ENCODE results near the gene PSD4.

The PSD4 gene

DNA sequence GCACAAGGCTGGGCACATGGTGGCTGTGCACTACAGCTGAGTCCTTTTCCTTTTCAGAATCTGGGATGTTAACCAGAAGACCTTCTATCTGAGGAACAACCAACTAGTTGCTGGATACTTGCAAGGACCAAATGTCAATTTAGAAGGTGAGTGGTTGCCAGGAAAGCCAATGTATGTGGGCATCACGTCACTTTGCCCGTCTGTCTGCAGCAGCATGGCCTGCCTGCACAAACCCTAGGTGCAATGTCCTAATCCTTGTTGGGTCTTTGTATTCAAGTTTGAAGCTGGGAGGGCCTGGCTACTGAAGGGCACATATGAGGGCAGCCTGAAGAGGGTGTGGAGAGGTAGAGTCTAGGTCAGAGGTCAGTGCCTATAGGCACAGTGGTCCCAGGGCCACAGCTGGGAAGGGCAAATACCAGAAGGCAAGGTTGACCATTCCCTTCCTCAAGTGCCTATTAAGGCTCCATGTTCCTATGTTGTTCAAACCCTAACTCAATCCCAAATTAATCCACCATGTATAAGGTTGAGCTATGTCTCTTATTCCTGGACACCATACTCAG lies 44.2 kb upstream of the PSD4 start:
- DNase-seq (ENCODE audit: low read depth, low spot score), result no peak
- H3K9ac ChIP-seq (ENCODE audit: insufficient read length, low read depth), result no peak overlapping the region
- no peaks in the 10 kb centered on the region for H3K4me1 ChIP-seq (ENCODE audit: insufficient read depth, insufficient read length)
- no peak overlapping the region for H3K4me3 ChIP-seq (ENCODE audit: insufficient read length, low read depth)
- H3K27me3 ChIP-seq (ENCODE audit: insufficient read depth, insufficient read length), result no peaks in the 10 kb centered on the region
- no peaks in the 10 kb centered on the region for H3K9me3 ChIP-seq (ENCODE audit: insufficient read depth, low read length)
- TF ChIP-seq SUZ12 (IDR thresholded peaks at IDR 0.05; ENCODE audit: extremely low read depth, insufficient read depth, insufficient read length), result no peak
- no peak for TF ChIP-seq ZNF274 (IDR thresholded peaks at IDR 0.05; ENCODE audit: low read depth, low read length)
- no peak for TF ChIP-seq YY1 (IDR thresholded peaks at IDR 0.05; ENCODE audit: insufficient read depth, insufficient read length)
- H3K36me3 ChIP-seq (ENCODE audit: insufficient read depth, insufficient read length, low read length), result no peaks in the 10 kb centered on the region

DNA sequence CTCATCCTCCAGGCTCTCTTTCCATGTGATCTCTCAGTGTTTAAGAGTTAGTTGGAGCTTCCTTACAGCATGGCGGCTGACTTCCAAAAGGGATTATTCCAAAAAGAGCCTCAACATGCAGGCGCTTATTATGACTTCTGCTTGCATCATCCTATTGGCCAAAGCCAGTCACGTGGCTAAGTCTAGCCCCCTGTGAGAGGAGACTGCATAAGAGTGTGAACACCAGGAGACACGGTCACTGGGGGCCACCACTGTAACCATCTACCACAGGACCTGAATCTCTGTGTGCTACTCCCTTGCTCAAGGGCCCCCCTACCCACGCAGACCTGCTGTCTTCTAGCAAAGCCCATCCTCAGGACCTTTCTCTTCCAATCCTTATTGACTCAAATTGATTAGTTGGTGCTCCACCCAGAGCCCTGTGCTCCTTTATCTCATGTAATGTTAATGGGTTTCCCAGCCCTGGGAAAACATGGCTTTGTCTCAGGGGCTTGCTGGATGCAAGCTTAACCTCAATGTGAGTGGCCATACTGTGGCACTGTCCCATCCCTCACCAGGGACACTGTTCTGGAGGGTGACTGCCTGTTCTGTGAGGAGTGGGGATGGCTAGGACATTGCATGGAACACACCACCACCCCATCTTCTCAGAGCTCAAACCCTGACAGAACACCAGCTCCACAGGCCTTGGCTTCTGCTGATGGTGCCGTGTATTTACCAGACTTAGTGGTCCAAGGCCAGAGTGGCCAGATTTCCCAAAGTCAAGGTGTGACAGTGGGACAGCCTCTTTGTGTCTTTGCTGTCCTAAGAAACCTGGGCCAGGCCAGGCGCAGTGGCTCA lies 42.2 kb upstream of the PSD4 start:
- no peaks in the 10 kb centered on the region for H3K36me3 ChIP-seq (ENCODE audit: insufficient read depth, insufficient read length, low read length)
- H3K4me1 ChIP-seq (ENCODE audit: insufficient read depth, insufficient read length), result no peaks in the 10 kb centered on the region
- no peak overlapping the region for H3K4me3 ChIP-seq (ENCODE audit: insufficient read length, low read depth)
- no peak overlapping the region for H3K9ac ChIP-seq (ENCODE audit: insufficient read length, low read depth)
- DNase-seq (ENCODE audit: low read depth, low spot score), result no peak
- H3K27me3 ChIP-seq (ENCODE audit: insufficient read depth, insufficient read length), result no peaks in the 10 kb centered on the region
- TF ChIP-seq SUZ12 (IDR thresholded peaks at IDR 0.05; ENCODE audit: extremely low read depth, insufficient read depth, insufficient read length) (no peak), ZNF274 (IDR thresholded peaks at IDR 0.05; ENCODE audit: low read depth, low read length) (no peak), YY1 (IDR thresholded peaks at IDR 0.05; ENCODE audit: insufficient read depth, insufficient read length) (no peak)
- H3K9me3 ChIP-seq (ENCODE audit: insufficient read depth, low read length), result no peaks in the 10 kb centered on the region

DNA sequence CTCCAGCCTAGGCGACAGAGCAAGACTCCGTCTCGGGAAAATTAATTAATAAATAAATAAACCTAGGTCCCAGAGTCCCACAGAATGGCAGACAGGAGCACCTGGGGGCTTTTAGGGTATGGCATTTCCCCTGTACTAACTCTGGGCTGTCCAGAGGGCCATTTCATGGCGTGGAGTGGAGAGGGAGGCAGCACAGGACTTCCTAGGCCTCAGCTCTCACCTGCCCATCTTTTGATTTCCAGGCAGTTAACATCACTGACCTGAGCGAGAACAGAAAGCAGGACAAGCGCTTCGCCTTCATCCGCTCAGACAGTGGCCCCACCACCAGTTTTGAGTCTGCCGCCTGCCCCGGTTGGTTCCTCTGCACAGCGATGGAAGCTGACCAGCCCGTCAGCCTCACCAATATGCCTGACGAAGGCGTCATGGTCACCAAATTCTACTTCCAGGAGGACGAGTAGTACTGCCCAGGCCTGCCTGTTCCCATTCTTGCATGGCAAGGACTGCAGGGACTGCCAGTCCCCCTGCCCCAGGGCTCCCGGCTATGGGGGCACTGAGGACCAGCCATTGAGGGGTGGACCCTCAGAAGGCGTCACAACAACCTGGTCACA lies 41.3 kb upstream of the PSD4 start:
- no peaks in the 10 kb centered on the region for H3K36me3 ChIP-seq (ENCODE audit: insufficient read depth, insufficient read length, low read length)
- no peak overlapping the region for H3K4me3 ChIP-seq (ENCODE audit: insufficient read length, low read depth)
- no peaks in the 10 kb centered on the region for H3K27me3 ChIP-seq (ENCODE audit: insufficient read depth, insufficient read length)
- TF ChIP-seq ZNF274 (IDR thresholded peaks at IDR 0.05; ENCODE audit: low read depth, low read length), result no peak
- TF ChIP-seq SUZ12 (IDR thresholded peaks at IDR 0.05; ENCODE audit: extremely low read depth, insufficient read depth, insufficient read length), result no peak
- no peak for TF ChIP-seq YY1 (IDR thresholded peaks at IDR 0.05; ENCODE audit: insufficient read depth, insufficient read length)
- H3K9ac ChIP-seq (ENCODE audit: insufficient read length, low read depth), result no peak overlapping the region
- H3K9me3 ChIP-seq (ENCODE audit: insufficient read depth, low read length), result no peaks in the 10 kb centered on the region
- DNase-seq (ENCODE audit: low read depth, low spot score), result no peak
- no peaks in the 10 kb centered on the region for H3K4me1 ChIP-seq (ENCODE audit: insufficient read depth, insufficient read length)

DNA sequence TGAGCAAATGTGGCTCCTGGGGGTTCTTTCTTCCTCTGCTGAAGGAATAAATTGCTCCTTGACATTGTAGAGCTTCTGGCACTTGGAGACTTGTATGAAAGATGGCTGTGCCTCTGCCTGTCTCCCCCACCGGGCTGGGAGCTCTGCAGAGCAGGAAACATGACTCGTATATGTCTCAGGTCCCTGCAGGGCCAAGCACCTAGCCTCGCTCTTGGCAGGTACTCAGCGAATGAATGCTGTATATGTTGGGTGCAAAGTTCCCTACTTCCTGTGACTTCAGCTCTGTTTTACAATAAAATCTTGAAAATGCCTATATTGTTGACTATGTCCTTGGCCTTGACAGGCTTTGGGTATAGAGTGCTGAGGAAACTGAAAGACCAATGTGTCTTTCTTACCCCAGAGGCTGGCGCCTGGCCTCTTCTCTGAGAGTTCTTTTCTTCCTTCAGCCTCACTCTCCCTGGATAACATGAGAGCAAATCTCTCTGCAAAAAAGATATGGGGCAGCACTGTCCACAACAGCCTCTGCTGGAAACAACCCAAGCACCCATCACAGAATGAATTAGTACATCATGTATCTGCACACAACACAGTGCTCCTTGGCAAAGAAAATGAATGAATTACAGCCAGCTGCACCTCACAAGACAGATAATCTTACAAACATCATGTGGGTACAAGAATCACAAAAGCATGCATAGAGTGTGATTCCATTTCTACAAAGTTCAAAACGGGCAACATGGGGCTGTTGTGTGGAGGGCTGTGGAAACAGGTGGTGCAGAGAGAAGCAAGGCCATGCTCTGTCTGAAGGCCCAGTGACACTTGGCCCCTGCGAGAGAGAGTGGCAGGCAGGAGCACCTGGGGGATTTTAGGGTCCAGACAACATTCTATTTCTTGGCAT lies 39.8 kb upstream of the PSD4 start:
- DNase-seq (ENCODE audit: low read depth, low spot score), result no peak
- no peak overlapping the region for H3K4me3 ChIP-seq (ENCODE audit: insufficient read length, low read depth)
- no peaks in the 10 kb centered on the region for H3K27me3 ChIP-seq (ENCODE audit: insufficient read depth, insufficient read length)
- no peaks in the 10 kb centered on the region for H3K4me1 ChIP-seq (ENCODE audit: insufficient read depth, insufficient read length)
- no peak overlapping the region for H3K9ac ChIP-seq (ENCODE audit: insufficient read length, low read depth)
- no peaks in the 10 kb centered on the region for H3K36me3 ChIP-seq (ENCODE audit: insufficient read depth, insufficient read length, low read length)
- TF ChIP-seq ZNF274 (IDR thresholded peaks at IDR 0.05; ENCODE audit: low read depth, low read length) (no peak), YY1 (IDR thresholded peaks at IDR 0.05; ENCODE audit: insufficient read depth, insufficient read length) (no peak), SUZ12 (IDR thresholded peaks at IDR 0.05; ENCODE audit: extremely low read depth, insufficient read depth, insufficient read length) (no peak)
- H3K9me3 ChIP-seq (ENCODE audit: insufficient read depth, low read length), result no peaks in the 10 kb centered on the region

DNA sequence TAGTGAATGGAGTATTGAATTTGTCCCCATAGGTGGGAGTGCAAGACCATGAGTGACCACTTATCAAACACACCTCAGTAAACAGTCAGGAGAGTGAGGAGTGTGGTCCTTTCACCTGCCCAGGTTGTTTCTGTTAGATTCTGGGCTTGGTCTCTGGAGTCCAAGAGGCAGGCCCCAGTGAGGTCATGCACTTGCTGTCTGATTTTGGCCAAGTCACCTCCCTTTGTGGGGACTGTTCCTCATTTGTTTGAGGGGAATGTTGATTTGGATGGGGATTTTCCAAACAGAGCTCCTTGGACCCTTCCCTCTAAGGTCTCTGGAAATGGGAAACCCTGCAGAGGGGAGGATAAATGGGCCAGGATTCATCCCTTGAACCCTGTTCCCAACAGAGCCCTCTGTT lies 39.1 kb upstream of the PSD4 start:
- H3K4me1 ChIP-seq (ENCODE audit: insufficient read depth, insufficient read length), result no peaks in the 10 kb centered on the region
- H3K36me3 ChIP-seq (ENCODE audit: insufficient read depth, insufficient read length, low read length), result no peaks in the 10 kb centered on the region
- DNase-seq (ENCODE audit: low read depth, low spot score), result no peak
- TF ChIP-seq YY1 (IDR thresholded peaks at IDR 0.05; ENCODE audit: insufficient read depth, insufficient read length) (no peak), ZNF274 (IDR thresholded peaks at IDR 0.05; ENCODE audit: low read depth, low read length) (no peak), SUZ12 (IDR thresholded peaks at IDR 0.05; ENCODE audit: extremely low read depth, insufficient read depth, insufficient read length) (no peak)
- H3K4me3 ChIP-seq (ENCODE audit: insufficient read length, low read depth), result no peak overlapping the region
- H3K9me3 ChIP-seq (ENCODE audit: insufficient read depth, low read length), result no peaks in the 10 kb centered on the region
- no peak overlapping the region for H3K9ac ChIP-seq (ENCODE audit: insufficient read length, low read depth)
- no peaks in the 10 kb centered on the region for H3K27me3 ChIP-seq (ENCODE audit: insufficient read depth, insufficient read length)

DNA sequence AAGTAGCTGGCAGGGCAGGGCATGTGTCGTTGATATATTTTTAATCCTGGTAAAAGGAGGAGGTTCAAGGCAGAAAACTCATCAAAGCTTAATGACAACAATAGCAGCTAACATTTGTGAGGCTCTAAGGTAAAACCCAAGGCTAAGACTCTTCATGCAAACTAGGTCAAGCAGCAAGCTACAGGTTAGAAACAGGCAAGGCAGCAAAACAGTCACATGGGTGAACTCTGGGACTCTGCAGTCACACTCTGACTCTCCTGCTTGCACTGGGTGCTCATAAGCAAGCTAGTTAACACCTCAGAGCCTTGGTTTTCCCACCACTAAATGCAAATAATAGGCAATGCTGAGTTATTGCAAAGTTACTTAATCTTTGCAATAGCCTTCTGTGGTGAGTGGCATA lies 38.5 kb upstream of the PSD4 start:
- no peaks in the 10 kb centered on the region for H3K27me3 ChIP-seq (ENCODE audit: insufficient read depth, insufficient read length)
- no peaks in the 10 kb centered on the region for H3K36me3 ChIP-seq (ENCODE audit: insufficient read depth, insufficient read length, low read length)
- no peaks in the 10 kb centered on the region for H3K4me1 ChIP-seq (ENCODE audit: insufficient read depth, insufficient read length)
- DNase-seq (ENCODE audit: low read depth, low spot score), result no peak
- TF ChIP-seq SUZ12 (IDR thresholded peaks at IDR 0.05; ENCODE audit: extremely low read depth, insufficient read depth, insufficient read length) (no peak), YY1 (IDR thresholded peaks at IDR 0.05; ENCODE audit: insufficient read depth, insufficient read length) (no peak), ZNF274 (IDR thresholded peaks at IDR 0.05; ENCODE audit: low read depth, low read length) (no peak)
- no peak overlapping the region for H3K9ac ChIP-seq (ENCODE audit: insufficient read length, low read depth)
- no peak overlapping the region for H3K4me3 ChIP-seq (ENCODE audit: insufficient read length, low read depth)
- H3K9me3 ChIP-seq (ENCODE audit: insufficient read depth, low read length), result no peaks in the 10 kb centered on the region

All from NT2/D1 (cell line).